Nephron (organoid): Measurements from ENCODE around the gene SCRN1.
A peak's percentile ranks its signal among the peaks of the same experiment; 100 is the strongest.

ENCODE experiments used
- H3K27ac Mint-ChIP-seq, 3 experiments: 2 replicates each; pipeline ENCODE4 v1.8.0; 2020; ENCODE audit warnings: mixed read lengths in 3 of 3, mild to moderate bottlenecking in 2 of 3, moderate library complexity in 1 of 3
- H3K27me3 Mint-ChIP-seq: 2 replicates; pipeline ENCODE4 v1.8.0; 2021; ENCODE audit warnings: low read depth, mild to moderate bottlenecking, moderate library complexity, mixed read lengths
- H3K36me3 Mint-ChIP-seq: 2 replicates; pipeline ENCODE4 v1.8.0; 2020; ENCODE audit warnings: low read depth, mixed read lengths
- H3K4me1 Mint-ChIP-seq: 2 replicates; pipeline ENCODE4 v1.8.0; 2020; ENCODE audit warnings: mixed read lengths
- H3K4me3 Mint-ChIP-seq, 3 experiments: 2 replicates each; pipeline ENCODE4 v1.8.0; 2020; ENCODE audit warnings: mild to moderate bottlenecking in 3 of 3, mixed read lengths in 3 of 3, moderate library complexity in 2 of 3
- H3K9me3 Mint-ChIP-seq: 2 replicates; pipeline ENCODE4 v1.8.0; 2020; ENCODE audit warnings: mixed read lengths
- CTCF ChIP-seq, 3 experiments: fragments of 200-600 bp; sonication (generic); IDR thresholded peaks; one replicate each; pipeline ENCODE4 v1.5.0; 2021; ENCODE audit warnings: antibody characterized with exemption in 3 of 3; ENCODE audit not compliant: unreplicated experiment in 3 of 3

SCRN1 gene

DNA sequence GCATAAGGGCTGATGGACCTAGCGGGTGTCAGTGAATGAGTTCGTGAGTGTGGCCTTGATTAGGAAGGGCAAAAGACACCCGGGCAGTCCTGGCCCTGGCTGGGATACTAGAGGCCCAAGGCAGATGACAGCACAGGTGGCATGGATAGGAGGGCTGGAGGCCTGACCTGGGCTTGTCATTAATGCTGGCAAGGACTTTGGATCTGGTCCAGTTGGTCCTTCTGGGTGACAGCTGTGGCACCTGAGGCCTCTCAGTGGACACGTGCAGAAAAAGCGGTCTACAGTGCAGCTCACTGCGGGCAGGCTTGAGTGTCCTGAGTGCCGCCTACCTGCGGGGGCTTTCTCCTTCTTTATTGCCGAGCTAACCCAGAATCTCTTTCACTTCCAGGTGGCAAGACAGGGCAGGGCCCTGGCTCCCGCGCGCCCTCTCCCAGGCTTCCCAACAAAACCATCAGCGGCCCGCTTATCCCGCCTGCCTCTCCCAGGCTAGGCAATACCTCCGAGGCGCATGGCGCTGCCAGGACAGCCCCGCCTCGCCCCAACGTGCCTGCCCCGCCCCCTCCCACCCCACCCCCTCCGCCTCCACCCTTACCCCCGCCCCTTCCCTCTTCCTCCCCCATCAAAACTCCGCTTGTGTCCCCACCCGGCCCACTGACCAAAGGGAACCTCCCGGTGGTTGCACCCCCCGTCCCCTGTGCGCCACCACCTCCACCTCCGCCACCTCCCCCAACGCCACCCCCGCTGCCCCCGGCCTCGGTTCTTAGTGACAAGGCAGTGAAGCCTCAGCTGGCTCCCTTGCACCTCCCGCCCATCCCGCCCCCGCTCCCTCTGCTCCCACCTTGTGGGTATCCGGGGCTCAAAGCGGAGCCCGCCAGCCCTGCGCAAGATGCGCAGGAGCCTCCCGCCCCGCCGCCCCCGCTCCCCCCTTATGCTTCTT lies 105.9 kb downstream of the SCRN1 start:
- Mint-ChIP-seq H3K9me3 (no peaks in the 10 kb centered on the region), H3K27ac (no peak overlapping the region), H3K4me3 (peak overlapping the region; percentile 37 to 67 (median 58)), H3K36me3 (peaks cover 5% of the 10 kb centered on the region), H3K4me1 (peaks cover 25% of the 10 kb centered on the region), H3K27me3 (peaks cover 34% of the 10 kb centered on the region)
- TF ChIP-seq CTCF (IDR thresholded peaks at IDR 0.05; ENCODE audit: unreplicated experiment in 3 of 3) = no peak

GRCh38 chr7:29882481-29882880 lies 107.1 kb downstream of the SCRN1 start:
- TF ChIP-seq CTCF (IDR thresholded peaks at IDR 0.05; ENCODE audit: unreplicated experiment in 3 of 3) = no peak
- H3K27me3 Mint-ChIP-seq = peaks cover 30% of the 10 kb centered on the region
- H3K36me3 Mint-ChIP-seq = peaks cover 5% of the 10 kb centered on the region
- H3K4me3 Mint-ChIP-seq = peak overlapping the region in 1 of 3 experiments; percentile 25
- H3K4me1 Mint-ChIP-seq = peaks cover 25% of the 10 kb centered on the region
- no peaks in the 10 kb centered on the region for H3K9me3 Mint-ChIP-seq
- no peak overlapping the region for H3K27ac Mint-ChIP-seq

DNA sequence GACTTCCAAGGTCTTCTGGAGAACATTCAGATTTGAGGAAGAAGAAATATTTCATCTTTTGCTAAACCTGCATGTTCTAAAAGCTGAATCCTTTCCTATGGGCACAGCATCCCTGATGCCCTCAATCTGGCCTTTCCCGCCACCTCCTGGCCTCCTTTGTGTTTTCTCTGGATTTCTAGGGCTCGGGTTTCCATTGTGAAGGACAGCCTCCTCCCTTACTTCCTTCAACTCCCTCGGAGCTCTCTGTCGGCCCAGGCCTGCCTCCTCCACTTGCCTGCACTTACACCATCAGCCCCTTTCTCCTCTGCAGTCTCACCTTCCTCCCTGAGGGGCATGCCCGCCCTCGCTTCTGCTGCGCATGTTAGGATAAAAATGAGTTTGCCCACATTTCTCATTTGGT lies 107.9 kb downstream of the SCRN1 start:
- no peak overlapping the region for H3K4me3 Mint-ChIP-seq
- peak overlapping the region in 2 of 3 experiments; percentile 7 to 40 for H3K27ac Mint-ChIP-seq
- TF ChIP-seq CTCF (IDR thresholded peaks at IDR 0.05; ENCODE audit: unreplicated experiment in 3 of 3) = no peak
- peaks cover 5% of the 10 kb centered on the region for H3K36me3 Mint-ChIP-seq
- H3K9me3 Mint-ChIP-seq = no peaks in the 10 kb centered on the region
- peaks cover 30% of the 10 kb centered on the region for H3K27me3 Mint-ChIP-seq
- H3K4me1 Mint-ChIP-seq = peaks cover 29% of the 10 kb centered on the region

DNA sequence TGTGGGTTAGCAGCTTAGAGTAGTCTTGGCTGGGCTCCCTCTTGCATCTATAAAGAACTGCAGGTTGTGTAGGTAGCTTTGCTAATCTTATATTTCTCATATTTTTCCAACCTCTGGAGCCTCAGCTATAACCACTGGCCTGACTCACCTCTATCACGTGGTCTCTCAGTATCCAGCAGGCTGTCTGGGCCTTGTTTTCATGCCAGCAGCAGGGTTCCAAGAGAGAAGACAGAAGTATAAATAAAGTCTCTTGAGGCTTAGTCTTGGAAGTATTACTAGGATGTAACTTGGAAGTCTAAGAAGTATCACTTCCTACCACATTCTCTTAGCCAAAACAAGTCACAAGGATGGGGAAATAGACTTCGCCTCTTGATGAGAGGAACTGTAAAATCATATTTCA lies 110.0 kb downstream of the SCRN1 start:
- H3K27me3 Mint-ChIP-seq = peaks cover 20% of the 10 kb centered on the region
- no peak overlapping the region for H3K4me3 Mint-ChIP-seq
- peaks cover 5% of the 10 kb centered on the region for H3K36me3 Mint-ChIP-seq
- H3K27ac Mint-ChIP-seq = no peak overlapping the region
- peaks cover 21% of the 10 kb centered on the region for H3K4me1 Mint-ChIP-seq
- H3K9me3 Mint-ChIP-seq = no peaks in the 10 kb centered on the region
- TF ChIP-seq CTCF (IDR thresholded peaks at IDR 0.05; ENCODE audit: unreplicated experiment in 3 of 3) = no peak

- Mint-ChIP-seq H3K4me3 (no peak overlapping the region), H3K9me3 (no peaks in the 10 kb centered on the region), H3K27ac (no peak overlapping the region), H3K27me3 (peaks cover 13% of the 10 kb centered on the region), H3K36me3 (peaks cover 5% of the 10 kb centered on the region), H3K4me1 (peaks cover 16% of the 10 kb centered on the region)
- TF ChIP-seq CTCF (IDR thresholded peaks at IDR 0.05; ENCODE audit: unreplicated experiment in 3 of 3) = peak; percentile 65 to 74 (median 69)
Observed at GRCh38 chr7:29878081-29878688, 111.4 kb downstream of the SCRN1 start.
